CD1c-positive myeloid dendritic cell (primary cell): Measurements from ENCODE around the gene CCSER1.
"Not testable (repeated sequence)": the region's sequence is repeated elsewhere in the genome, so short reads cannot be mapped to it uniquely, and the experiment has no call there.

Experiments
- DNase-seq: peaks from one replicate; pipeline ENCODE4 v3.0.0-alpha.2; 2016; ENCODE audit errors: extremely low spot score

Gene CCSER1

DNA sequence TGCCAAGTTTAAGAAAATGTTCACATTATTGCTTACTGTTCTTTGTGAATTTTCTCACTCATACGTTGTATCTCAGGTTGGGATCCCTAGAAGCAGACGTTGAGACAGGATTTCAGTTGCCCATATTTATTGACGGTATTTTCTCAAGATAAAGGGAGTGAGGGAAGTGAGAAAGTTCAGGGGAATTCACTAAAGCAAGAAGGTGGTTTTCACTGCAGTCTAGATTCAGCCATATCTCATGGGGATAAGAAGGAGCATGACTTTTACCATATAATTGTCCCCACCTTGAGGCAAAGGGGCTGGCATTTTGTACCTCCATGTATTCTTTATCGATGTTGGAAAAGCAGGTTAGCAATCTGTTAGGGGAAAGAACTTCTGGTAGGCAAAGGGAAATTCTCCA lies 543.0 kb downstream of the CCSER1 start:
- DNase-seq = no peak

DNA sequence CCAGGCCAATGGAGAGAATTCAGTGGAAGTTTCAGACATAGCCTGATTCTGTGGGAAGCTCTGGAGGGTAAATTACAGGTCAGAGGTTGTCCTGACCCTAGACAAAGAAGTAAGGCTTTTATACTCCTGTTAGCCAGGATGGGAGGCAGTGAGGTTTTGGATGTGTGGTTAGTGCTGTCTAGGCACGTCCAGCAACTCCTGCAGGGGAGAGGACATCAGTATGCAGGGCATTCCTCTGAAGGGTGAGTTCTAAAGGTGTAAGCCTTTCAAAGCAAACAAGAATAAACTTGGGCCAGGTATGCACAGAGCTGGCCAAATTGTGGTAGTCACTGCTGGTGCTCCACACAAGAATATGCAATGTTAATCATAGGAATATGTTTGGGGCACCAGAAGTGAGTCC lies 562.5 kb downstream of the CCSER1 start:
- no peak for DNase-seq

DNA sequence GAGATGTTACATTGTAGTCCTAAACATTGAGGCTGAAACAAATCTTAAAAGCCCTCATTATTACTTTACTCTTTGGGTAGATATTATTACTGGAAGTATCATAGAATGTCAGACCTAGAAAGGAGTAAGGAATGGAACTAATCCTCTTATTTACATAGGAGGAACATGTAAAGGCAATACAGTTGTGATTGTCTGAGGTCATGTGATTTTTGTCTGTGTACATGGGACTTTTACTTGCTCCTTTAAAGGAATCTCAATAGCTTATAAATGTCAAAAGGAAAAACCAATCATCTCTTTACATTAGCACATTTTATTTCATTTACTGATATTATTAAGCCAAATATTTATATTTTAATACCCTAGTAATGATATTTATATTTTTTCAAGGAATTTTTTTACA lies 568.2 kb downstream of the CCSER1 start:
- DNase-seq = no peak

DNA sequence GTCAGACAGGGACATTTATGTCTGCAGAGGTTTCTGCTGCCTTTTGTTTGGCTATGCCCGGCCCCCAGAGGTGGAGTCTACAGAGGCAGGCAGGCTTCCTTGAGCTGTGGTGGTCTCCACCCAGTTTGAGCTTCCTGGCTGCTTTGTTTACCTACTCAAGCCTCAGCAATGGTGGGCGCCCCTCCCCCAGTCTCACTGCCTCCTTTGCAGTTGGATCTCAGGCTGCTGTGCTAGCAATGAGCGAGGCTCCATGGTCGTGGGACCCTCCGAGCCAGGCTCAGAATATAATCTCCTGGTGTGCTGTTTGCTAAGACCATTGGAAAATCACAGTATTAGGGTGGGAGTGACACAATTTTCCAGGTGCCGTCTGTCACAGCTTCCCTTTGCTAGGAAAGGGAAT lies 578.3 kb downstream of the CCSER1 start:
- not testable (repeated sequence) for DNase-seq

DNA sequence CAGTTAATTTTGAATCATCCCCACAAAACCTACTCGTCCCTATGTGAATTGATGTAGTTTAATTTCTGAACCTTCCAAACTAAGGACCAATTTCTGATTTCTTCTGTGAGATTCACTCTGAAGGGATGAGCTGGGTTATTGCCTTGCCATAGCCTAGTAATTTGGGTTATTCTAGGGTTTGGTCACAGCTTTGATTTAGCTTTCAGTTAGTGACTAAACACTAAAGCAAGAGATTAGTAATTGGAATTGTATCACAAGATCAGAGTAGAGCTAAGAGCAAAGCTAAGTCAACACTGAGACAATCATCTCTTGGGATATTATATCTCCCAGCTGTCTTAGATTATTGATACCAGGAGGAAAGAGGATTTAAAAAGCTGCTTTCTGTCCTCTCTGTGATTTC lies 588.0 kb downstream of the CCSER1 start:
- no peak for DNase-seq

DNA sequence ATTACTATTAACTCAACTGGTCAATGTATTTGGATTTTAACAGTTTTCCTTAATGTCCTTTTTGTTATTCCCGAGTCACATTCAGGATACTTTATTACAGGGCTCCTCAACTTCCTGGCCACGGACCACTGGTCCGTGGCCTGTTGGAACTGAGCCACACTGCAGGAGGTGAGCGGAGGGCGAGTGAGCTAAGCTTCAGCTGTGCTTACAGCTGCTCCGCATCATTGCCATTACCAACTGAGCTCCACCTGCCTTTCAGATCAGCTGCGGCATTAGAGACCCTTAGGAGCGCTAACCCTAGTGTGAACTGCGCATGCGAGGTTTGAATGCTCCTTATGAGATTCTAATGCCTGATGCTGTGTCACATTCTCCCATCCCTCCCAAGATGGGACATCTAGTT lies 591.7 kb downstream of the CCSER1 start:
- no peak for DNase-seq

DNA sequence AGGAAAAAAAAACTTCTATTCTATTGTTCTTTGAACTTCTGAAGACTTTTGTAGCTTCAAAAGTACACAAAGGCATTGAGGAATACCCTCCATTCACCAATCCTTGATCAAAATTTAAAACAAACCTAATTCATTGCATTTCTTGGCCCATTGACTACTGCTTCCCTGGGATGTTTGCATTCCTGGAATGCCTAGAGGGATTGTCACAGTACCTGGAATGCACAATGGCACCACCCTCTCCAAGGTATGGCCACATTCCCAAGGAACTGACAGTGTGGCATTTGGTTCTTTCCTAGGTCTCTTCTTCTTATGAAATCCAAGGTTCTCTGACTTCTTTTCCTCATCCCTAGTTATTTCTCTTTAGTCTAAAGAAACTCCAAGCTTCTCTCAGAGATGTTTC lies 600.7 kb downstream of the CCSER1 start:
- DNase-seq = no peak

DNA sequence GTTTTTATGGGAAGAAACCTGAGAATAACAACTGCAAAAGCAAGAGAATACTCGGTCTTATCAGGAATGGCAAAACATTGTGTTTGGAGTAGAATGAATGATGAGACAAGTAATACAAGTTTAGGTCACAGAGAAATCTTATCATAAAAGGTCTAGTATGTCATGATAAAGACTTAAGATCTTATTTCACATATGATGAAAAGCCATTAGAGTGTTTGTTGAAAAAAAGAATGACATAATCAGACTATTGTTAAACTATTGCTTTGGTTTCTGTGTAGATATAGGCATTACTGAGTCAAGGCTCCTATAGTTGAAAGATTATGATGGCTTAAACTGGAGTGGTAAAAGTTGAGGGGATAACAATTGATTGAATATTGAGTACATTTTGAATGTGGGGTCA lies 603.6 kb downstream of the CCSER1 start:
- DNase-seq = no peak

DNA sequence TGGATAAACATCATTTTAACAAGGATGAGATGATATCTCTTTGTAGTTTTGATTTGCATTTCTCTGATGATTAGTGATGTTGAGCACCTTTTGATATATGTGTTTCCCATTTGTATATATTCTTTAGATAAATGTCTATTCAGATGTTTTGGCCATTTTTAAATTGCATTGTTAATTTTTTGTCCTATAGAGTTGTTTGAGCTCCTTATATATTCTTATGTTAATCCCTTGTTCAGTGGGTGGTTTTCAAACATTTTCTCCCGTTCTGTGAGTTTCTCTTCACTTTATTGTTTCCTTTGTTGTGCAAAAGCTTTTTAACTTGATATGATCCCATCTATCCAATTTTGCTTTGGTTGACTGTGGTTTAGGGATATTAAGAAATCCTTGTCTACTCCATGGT lies 606.0 kb downstream of the CCSER1 start:
- no peak for DNase-seq

DNA sequence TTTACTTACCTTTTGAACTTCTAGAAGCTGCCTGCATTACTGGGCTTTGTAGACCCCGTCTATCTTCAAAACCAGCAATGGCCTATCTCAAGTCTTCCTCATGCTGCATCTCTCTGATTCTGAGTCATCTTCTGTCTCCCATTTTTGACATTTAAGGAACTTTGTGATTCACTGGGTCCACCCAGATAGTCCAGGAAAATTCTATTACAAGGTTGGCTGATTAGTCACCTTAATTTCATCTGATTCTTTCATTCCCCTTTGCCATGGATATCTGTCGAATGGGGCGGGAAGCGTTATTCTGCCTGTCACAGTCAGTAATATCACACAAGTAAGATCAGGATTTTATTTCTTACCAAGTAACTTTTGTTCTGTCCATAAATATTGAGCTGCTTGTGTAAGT lies 618.0 kb downstream of the CCSER1 start:
- DNase-seq = no peak

DNA sequence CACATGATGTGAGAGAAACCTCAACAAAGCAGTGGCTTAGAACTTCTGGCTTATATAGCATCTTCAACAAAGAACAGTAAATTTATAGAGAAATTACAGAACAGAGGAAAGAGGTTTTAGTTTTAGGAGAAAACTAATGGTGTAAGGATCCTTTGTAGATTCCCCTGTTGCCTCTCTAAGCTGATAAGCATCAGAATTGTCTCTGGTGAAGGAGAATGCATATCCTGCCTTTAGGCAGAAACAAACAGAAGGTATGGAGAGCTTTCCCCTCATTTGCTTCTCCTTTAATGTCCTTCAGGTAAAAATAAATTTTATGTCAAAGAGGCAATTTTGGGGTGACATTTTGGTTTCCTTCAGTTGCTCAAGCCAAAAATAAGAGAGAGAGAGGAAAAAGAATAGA lies 625.9 kb downstream of the CCSER1 start:
- no peak for DNase-seq

DNA sequence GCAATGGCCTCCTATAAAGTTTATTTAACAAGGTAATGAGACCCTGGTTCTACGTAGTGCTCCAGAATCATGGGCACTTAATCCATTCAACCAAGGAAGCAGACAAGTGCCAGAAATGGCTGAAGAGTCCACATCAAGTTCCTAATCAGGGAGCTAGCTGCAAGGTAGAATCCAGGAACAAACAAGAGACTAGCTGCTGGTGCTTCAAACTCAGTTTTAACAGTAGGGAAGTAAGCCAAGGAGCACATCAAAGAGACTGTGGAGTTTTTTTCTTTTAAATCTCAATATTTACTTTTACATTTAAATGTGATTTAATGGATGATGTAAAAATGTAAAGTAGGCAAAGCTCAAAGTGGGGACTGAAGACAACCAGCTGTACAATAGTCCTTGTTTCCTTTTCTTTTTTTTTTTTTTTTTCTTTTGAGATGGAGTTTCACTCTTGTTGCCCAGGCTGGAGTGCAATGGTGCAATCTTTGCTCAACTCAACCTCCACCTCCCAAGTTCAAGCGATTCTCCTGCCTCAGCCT lies 630.4 kb downstream of the CCSER1 start:
- DNase-seq = no peak

DNA sequence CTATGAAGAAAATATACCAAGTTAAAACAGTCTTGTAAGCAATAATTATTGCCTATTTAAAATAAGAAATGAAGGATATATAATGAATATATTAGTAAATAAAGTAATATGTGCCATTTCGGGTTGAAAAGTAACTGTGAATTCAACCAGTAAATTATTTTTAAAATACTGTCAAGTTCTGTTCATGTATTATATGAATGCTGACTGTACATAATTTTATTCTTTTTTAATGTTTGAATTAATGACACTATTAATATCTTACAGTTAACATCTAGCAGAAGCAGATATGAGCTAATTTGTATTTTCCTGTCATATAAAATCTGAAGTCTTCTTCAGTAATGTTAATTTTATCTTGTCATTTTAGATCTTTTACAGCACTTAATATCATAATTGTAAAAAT lies 632.9 kb downstream of the CCSER1 start:
- DNase-seq = no peak

DNA sequence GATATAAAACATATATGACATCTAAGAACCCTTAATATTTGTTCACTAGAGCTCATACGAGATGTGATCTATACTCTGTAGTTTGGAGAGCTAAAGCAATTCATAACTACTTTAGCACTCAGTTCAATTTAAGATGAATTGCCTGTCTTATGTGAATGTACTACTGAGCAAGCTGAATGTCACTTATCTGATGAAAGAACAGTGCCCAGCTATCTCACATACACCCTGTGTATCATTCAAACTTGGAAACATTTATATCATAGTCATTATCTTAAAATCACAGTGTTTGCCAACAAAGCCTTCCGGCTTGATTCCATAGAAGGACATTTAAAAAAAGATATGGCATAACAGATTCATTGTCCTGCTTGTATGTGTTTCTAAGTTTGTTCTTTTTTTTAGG lies 639.6 kb downstream of the CCSER1 start:
- no peak for DNase-seq

DNA sequence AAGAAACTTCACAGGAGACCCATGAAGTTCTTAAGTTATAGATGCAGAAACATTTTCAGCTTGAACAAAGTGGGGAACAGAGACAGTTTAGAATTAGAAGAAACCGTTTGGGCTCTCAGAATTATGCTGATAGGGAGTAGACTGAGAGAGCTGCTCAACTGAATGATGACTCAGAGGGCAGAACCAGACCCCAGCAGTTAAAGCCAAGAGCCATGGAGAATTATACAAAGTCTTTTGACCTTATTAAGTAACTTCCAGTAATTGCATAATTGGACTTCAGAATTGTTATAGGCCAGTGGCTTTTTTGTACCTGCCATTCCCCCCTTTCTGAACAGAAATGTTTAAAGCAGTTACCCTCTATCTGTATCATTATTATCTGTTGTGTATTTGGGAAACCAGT lies 642.1 kb downstream of the CCSER1 start:
- DNase-seq = no peak

DNA sequence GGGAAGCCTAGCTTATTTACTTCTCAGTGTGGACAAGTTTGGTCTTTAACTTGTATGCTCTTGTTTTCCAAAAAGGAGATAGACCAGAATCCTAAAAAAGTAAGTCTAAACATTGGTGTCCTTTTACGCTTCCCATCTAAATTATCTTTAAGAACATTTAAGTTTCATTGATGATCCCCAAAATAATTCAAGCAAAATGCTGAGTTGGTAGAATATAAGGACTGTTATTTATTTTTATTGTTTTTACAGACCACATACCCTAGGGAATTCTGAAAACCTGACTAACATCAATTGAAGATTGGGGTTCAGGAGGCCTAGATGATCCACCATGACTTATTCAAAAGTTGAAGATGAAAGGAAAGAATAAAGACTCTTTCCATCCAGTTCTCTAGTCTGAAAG lies 653.0 kb downstream of the CCSER1 start:
- no peak for DNase-seq

DNA sequence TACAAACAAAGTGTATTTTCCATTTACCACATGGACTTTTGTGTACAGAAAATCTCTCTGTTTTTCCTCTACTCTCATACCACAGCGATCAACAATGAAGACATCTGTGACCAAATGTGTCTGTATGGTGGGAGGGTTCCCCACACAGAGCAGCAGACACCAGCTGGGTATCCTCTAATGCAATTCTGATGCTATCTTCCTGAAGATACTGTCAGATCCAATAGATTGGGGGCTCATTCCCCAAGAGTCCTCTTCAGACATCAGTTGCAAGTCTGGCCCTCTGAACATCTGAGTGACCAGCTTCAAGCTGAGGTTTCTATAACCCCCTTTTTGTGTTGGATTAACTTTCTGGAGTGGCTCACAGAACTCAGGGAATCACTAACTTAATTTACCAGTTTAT lies 659.4 kb downstream of the CCSER1 start:
- no peak for DNase-seq

DNA sequence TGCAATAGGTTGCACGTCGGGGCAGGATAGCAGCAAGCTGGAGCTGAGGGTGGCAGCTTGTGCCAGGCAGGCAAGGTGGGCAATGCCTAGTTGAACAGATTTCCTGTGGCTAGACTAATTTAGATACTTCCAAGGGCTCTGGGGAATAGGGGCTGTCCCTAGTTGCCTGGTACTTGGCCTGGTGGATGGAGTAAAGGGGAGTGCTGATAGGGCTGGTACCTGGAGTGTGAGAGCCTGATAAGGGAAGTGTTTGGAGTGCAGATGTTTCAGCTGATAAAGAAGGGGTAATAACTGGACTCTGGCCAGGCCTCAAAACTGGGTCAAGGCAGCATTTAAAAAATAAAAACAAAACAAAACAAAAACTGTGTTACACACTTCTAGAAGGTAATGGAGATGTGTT lies 665.5 kb downstream of the CCSER1 start:
- no peak for DNase-seq

DNA sequence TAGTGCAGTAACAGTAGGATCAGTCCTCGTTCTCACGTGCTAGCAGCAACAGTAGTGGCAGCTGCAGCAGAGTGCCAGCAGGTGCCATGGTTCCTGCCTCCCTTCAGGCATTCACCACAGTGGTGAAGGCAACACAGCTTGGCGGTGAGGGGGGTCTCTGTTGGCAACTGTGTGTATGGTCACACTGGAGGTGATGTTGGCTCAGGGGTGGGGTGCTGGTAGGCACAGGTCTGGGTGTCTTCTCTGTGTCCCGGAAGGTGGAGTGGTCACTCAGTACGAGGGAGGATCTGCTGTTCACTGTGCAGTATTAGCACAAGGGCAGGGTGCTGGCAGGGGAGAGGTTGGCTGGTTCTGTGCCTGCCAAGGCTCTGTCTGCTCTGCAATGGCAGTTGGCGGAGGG lies 671.8 kb downstream of the CCSER1 start:
- DNase-seq = no peak

DNA sequence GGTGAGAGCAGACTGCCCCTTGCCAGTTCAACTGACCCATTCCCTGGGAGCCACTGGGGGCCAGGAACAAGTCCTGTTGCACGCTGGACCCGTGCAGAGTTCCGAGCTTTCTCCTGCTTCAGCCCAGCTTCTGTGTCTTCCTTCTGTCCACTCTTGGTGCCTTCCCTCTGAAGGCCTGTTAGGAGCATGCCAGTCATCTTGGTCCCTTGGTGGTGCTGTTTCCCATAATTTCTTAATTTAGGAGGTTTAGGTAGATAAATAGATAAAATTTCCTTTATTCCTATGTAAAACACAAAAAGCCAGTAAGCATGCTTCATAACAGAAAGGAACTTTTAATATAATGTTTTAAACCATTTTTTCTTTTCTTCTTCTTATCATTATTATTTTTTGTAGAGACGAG lies 672.7 kb downstream of the CCSER1 start:
- DNase-seq = no peak

DNA sequence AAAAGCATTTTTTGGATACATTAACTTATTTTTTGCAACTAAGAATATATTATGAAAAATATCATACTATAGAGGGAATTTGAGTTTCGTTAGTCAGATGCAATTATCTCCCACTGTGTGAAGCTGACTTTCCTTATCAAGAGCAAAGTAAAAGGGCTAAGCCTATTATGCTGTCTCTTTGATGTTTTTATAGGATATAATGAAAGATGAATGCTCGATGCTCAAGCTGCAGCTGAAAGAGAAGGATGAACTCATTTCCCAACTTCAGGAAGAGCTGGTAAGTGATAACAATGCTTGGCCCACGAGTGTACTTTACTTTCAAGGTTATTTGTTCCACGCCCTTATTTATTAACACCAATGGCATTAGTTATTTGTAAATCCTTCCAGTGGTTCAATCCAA lies 688.4 kb downstream of the CCSER1 start:
- no peak for DNase-seq

DNA sequence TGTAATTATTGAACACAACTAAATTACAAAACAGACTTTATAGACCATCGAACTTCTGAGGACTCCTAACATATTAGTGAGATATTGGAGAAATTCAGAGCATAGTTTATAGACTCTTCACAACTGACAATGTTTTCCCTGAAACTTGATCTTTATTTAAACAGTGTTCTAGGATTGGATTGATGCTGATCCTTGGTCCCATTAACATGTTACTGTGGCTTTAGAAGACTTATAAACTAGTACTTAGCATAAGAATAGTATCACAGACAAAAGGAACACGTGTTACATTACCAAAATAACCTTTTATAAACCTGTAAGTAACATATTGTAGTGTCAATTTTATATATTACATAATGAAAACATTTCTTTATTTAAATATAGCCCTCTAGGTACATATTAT lies 689.6 kb downstream of the CCSER1 start:
- DNase-seq = no peak

DNA sequence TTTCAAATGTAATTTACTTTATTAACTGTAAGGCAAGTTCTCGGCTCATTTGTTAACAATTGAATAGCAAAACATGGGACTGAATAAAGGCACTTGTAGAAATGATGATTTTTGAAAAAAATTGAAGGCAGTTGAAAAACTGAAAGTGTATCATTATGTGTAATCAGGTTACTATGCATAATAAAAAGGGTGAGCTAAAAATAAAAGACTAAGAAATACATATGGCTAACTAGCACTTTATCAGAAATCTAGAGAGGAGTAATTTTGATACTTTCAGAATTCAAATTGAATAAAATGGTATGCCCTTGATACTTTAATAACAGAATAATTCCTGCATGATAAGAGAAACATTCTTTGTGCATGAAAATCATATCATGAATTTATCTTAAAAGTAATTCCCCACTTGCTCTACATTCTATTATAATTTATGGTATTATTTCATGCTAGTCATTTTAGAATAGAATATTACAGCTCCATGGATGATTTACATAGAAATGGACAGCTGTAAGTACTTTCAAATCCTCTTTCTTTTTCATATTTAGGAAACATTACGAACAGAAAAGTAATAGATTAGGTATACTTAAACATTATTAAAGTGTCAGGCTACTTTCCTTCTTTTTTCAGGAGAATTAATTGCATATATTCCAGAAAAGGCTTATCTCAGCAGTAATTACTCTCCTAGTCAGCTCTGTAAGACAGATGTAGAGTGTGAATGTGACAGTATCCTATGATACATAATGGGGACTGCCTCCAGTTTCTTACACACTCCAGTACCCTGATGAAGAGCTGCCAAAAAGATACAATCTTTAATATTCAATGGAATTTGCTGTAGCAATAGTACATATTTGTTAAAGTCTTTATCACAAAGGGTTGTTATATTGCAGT lies 697.3 kb downstream of the CCSER1 start:
- DNase-seq = no peak

DNA sequence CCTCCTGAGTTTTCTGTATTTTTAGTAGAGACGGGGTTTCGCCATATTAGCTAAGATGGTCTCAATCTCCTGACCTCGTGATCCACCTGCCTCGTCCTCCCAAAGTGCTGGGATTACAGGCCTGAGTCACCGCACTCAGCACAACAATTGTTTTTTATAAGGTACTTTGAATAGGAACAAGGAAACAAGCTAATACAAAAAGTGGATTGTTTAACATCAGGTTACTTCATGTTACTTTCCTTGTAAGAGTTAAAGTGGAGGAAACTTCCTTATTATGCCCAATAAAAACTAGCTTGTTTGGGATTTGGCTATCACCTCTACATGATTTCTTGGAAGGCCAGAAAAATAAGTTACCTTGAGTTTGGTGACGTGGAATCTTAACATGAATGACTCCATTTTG lies 698.7 kb downstream of the CCSER1 start:
- no peak for DNase-seq
